ENCODE data around the gene ZSCAN26.

- TF ChIP-seq CTCF (IDR thresholded peaks at IDR 0.05) (no peak), EZH2 (IDR thresholded peaks at IDR 0.05) (no peak)
Observed at GRCh38 chr6:28291573-28291972, 24.6 kb downstream of the ZSCAN26 start.

Measured in neural progenitor cell (in vitro differentiated cells).